Posterior cingulate gyrus (tissue), 11 donors: ENCODE results near the gene VARS1.
"Not testable (repeated sequence)": the region's sequence is repeated elsewhere in the genome, so short reads cannot be mapped to it uniquely, and the experiment has no call there.

Source experiments
- DNase-seq, 10 donors: peaks; one replicate each; pipeline versions ENCODE4 v3.0.0 to v3.0.0-alpha.2; 2020 to 2021; ENCODE audit warnings: mixed read lengths in 3 of 10
- intact Hi-C: fragments of 100-400 bp; cut with DNase I; formaldehyde crosslinking; loops from one replicate; pipeline ENCODE4 v1.15.1; 2023

The VARS1 gene

GRCh38 chr6:31795616-31796298 lies at the start of gene VARS1:
VARS1 (minus strand) TSS chr6:31795752; CDS start chr6:31795217, 535 bp downstream.
- peak; percentile 77 to 98 (median 87) for DNase-seq
- intact Hi-C loops: loop anchor here (5.0 to 10.0 kb wide), 4 partner anchors 37 to 251 kb away; partner anchors contain the start of genes ABHD16A, ATP6V1G2, CLIC1 and DDX39B

GRCh38 chr6:31844507-31844906 lies 49.0 kb upstream of the VARS1 start:
- peak in 1 of 10 donors; percentile 9 for DNase-seq
- intact Hi-C loops: no loop called here

- DNase-seq: peak in 1 of 10 donors; percentile 34
- intact Hi-C loops: no loop called here
Observed at GRCh38 chr6:31842053-31842452, 46.5 kb upstream of the VARS1 start.

GRCh38 chr6:31839779-31840126 lies 44.2 kb upstream of the VARS1 start:
- intact Hi-C loops: not testable (repeated sequence)
- peak in 1 of 10 donors; percentile 28 for DNase-seq

- no peak for DNase-seq
- intact Hi-C loops: no loop called here
Observed at GRCh38 chr6:31838968-31839367, 43.4 kb upstream of the VARS1 start.

GRCh38 chr6:31838114-31838553 lies 42.6 kb upstream of the VARS1 start:
- DNase-seq: peak in 1 of 10 donors; percentile 31
- intact Hi-C loops: not testable (repeated sequence)

- intact Hi-C loops: no loop called here
Observed at GRCh38 chr6:31837369-31838113, 42.0 kb upstream of the VARS1 start.

GRCh38 chr6:31836474-31837368 lies 41.2 kb upstream of the VARS1 start:
- peak in 1 of 10 donors; percentile 44 for DNase-seq

More at GRCh38 chr6:31837369-31838113, 42.0 kb upstream of the VARS1 start:
- peak in 1 of 10 donors; percentile 32 for DNase-seq

GRCh38 chr6:31836047-31836473 lies 40.5 kb upstream of the VARS1 start:
- peak in 1 of 10 donors; percentile 24 for DNase-seq
- intact Hi-C loops: no loop called here

More at GRCh38 chr6:31836474-31837368, 41.2 kb upstream of the VARS1 start:
- intact Hi-C loops: no loop called here

- intact Hi-C loops: loop anchor here (2.0 to 5.0 kb wide), 3 partner anchors 37 to 154 kb away; partner anchors contain the start of genes DDAH2, LY6G5C and VARS1
Observed at GRCh38 chr6:31834367-31835250, 39.1 kb upstream of the VARS1 start.

GRCh38 chr6:31831350-31832215 lies 36.0 kb upstream of the VARS1 start:
- DNase-seq: peak in 1 of 10 donors; percentile 25
- intact Hi-C loops: loop anchor here (5.0 kb wide), 2 partner anchors 34 to 104 kb away; partner anchors contain the start of genes DDAH2 and VARS1

More at GRCh38 chr6:31834367-31835250, 39.1 kb upstream of the VARS1 start:
- DNase-seq: peak; percentile 78 to 97 (median 84)

GRCh38 chr6:31830886-31831335 lies 35.4 kb upstream of the VARS1 start:
- intact Hi-C loops: loop anchor here (5.0 kb wide), 2 partner anchors 34 to 104 kb away; partner anchors contain the start of genes DDAH2 and VARS1
- DNase-seq: peak in 1 of 10 donors; percentile 8

GRCh38 chr6:31829633-31830283 lies 34.2 kb upstream of the VARS1 start:
- intact Hi-C loops: loop anchor here (5.0 kb wide), 2 partner anchors 32 to 102 kb away; partner anchors contain the start of genes DDAH2 and VARS1

GRCh38 chr6:31827286-31828079 lies 31.9 kb upstream of the VARS1 start, which contains the start of gene HSPA1B:
HSPA1B (plus strand) TSS chr6:31827738; CDS start chr6:31827951, 213 bp downstream.
- intact Hi-C loops: no loop called here
- DNase-seq: peak; percentile 95 to 100 (median 98)

More at GRCh38 chr6:31829633-31830283, 34.2 kb upstream of the VARS1 start:
- peak in 4 of 10 donors; percentile 47 to 87 (median 58) for DNase-seq

GRCh38 chr6:31826793-31827285 lies 31.3 kb upstream of the VARS1 start:
- intact Hi-C loops: no loop called here
- peak in 7 of 10 donors; percentile 56 to 94 (median 65) for DNase-seq

GRCh38 chr6:31825553-31825952 lies 30.0 kb upstream of the VARS1 start:
- no peak for DNase-seq
- intact Hi-C loops: no loop called here
